Parathyroid adenoma (tissue), 2 donors: Measurements from ENCODE around the gene NEK9.
A peak's percentile ranks its signal among the peaks of the same experiment; 100 is the strongest.
"Not testable (repeated sequence)": the region's sequence is repeated elsewhere in the genome, so short reads cannot be mapped to it uniquely, and the experiment has no call there.

Experiments used
- H2AFZ ChIP-seq: fragments of 300-600 bp; sonication (generic); one replicate; pipeline ENCODE4 v1.7.0; 2017; ENCODE audit warnings: antibody characterized with exemption, mild to moderate bottlenecking
- H3K27ac ChIP-seq: fragments of 300-600 bp; sonication (generic); one replicate; pipeline ENCODE4 v1.7.0; 2017
- H3K27me3 ChIP-seq: fragments of 300-600 bp; sonication (generic); one replicate; pipeline ENCODE4 v1.7.0; 2017; ENCODE audit warnings: low read length; ENCODE audit not compliant: control insufficient read depth, insufficient read depth
- H3K36me3 ChIP-seq: fragments of 300-600 bp; sonication (generic); one replicate; pipeline ENCODE4 v1.7.0; 2017; ENCODE audit warnings: low read length; ENCODE audit not compliant: control insufficient read depth, insufficient read depth
- H3K4me1 ChIP-seq: fragments of 300-600 bp; sonication (generic); one replicate; pipeline ENCODE4 v1.7.0; 2017; ENCODE audit warnings: control low read depth
- H3K4me2 ChIP-seq: fragments of 300-600 bp; sonication (generic); one replicate; pipeline ENCODE4 v1.7.0; 2017; ENCODE audit warnings: low read length
- H3K4me3 ChIP-seq: fragments of 300-600 bp; sonication (generic); one replicate; pipeline ENCODE4 v1.7.0; 2017; ENCODE audit warnings: low read depth, low read length
- H3K79me2 ChIP-seq: fragments of 300-600 bp; sonication (generic); one replicate; pipeline ENCODE4 v1.7.0; 2017; ENCODE audit warnings: control low read depth
- H3K9ac ChIP-seq: fragments of 300-600 bp; sonication (generic); one replicate; pipeline ENCODE4 v1.7.0; 2017; ENCODE audit warnings: mild to moderate bottlenecking
- H3K9me3 ChIP-seq: fragments of 300-600 bp; sonication (generic); one replicate; pipeline ENCODE4 v1.7.0; 2017; ENCODE audit warnings: low read length; ENCODE audit not compliant: control insufficient read depth
- CTCF ChIP-seq: fragments of 300-600 bp; sonication (generic); IDR thresholded peaks from one replicate; pipeline ENCODE4 v1.7.0; 2017; ENCODE audit warnings: antibody characterized with exemption, mild to moderate bottlenecking
- donor health status: primary hyperparathyroidism.

NEK9 gene

DNA sequence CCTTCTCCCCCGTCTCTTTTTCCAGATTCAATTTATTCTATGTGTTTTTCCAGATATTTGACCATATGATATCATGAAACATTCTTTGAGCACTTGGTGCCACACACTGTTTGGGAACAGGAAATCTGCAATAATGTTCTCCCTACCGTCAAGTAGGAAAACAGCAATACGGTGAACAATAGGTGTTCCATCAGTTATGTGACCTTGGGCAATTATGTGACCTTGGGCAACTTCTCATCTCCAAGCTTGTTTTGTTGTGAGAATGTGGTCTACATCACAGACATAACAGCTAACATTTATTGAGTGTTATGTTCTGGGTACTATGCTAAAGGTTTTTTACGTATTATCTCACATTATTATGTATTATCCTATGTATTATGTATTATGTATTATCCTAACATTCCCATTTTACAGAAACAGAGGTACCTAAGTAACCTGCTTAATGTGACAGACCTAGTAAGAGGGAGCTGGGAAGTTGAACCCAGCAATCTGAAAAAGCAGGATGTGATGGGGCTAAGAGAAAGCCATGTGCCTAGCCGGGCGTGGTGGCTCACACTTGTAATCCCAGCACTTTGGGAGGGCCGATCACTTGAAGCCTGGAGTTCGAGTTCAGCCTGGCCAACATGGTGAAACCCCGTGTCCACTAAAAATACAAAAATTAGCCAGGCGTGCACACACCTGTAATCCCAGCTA, 1.2 kb upstream of the NEK9 start:
- H3K4me2 ChIP-seq, result peak overlapping the region; percentile 75
- H2AFZ ChIP-seq, result no peak overlapping the region
- H3K79me2 ChIP-seq, result peaks cover 6% of the 10 kb centered on the region
- H3K4me1 ChIP-seq, result peaks cover 12% of the 10 kb centered on the region
- H3K4me3 ChIP-seq, result peak overlapping the region; percentile 85
- no peak for TF ChIP-seq CTCF
- peak overlapping the region; percentile 94 for H3K9ac ChIP-seq
- peaks cover 2% of the 10 kb centered on the region for H3K36me3 ChIP-seq
- H3K27ac ChIP-seq, result peak overlapping the region; percentile 92
- no peaks in the 10 kb centered on the region for H3K9me3 ChIP-seq
- H3K27me3 ChIP-seq, result no peaks in the 10 kb centered on the region

DNA sequence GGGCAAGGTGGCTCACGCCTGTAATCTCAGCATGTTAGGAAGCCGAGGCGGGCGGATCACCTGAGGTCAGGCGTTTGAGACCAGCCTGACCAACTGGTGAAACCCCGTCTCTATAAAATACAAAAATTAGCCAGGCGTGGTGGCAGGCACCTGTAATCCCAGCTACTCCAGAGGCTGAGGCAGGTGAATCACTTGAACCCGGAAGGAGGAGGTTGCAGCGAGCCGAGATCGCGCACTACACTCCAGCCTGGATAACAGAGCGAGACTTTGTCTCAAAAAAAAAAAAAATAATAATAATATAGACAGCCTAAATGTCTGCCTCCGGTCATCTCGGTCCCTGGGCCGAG, 599 bp upstream of the NEK9 start:
- Histone ChIP-seq H3K4me2 (peak overlapping the region; percentile 75), H2AFZ (peak overlapping the region; percentile 92), H3K4me3 (peak overlapping the region; percentile 85), H3K9ac (peak overlapping the region; percentile 94), H3K4me1 (peaks cover 12% of the 10 kb centered on the region), H3K27ac (peak overlapping the region; percentile 92)
- not testable (repeated sequence) for H3K9me3 ChIP-seq, H3K79me2 ChIP-seq, H3K27me3 ChIP-seq, H3K36me3 ChIP-seq

DNA sequence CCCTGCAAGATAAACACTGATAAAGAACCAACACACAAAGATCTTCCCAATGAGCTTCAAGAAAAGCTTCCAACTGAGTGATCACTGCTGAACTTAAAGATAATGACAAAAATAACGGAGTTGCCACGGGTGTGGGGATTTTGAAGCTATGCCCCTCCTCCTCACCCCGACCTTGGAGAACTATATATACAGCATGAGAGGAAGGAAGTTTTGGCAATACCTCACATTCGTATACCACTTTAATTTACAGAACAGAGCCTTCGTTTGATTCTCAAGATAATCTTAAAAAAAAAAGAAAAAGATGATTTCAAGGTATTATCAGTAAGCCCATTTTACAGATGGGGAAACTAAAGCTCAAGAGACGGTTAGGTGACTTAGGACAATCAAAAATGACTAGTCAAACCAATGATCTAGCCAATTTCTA, 715 bp downstream of the NEK9 start:
- Histone ChIP-seq H3K4me1 (peaks cover 12% of the 10 kb centered on the region), H3K27ac (peak overlapping the region; percentile 92), H3K36me3 (no peaks in the 10 kb centered on the region), H3K4me3 (peak overlapping the region; percentile 85), H3K9ac (peak overlapping the region; percentile 94), H3K9me3 (no peaks in the 10 kb centered on the region), H2AFZ (peak overlapping the region; percentile 92), H3K27me3 (no peaks in the 10 kb centered on the region), H3K79me2 (peaks cover 9% of the 10 kb centered on the region), H3K4me2 (peak overlapping the region; percentile 75)
- no peak for TF ChIP-seq CTCF

DNA sequence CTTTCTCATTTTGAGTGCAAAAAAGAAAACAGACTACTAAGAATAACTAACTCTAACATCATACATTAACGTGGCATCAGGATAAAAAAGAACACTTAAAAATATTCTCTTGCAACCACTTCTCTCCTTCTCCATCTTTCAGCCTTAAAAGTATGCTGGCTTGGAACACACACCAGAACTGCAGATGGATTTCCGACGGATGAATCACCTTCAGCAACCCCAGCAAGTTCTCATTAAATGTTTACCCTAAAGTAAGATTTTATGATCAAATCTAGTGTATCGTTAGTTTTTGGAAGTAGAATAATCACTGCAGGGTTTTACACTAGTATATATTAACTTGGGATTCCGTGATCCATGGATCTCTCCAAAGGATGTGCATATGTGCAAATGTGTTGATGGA, 1.2 kb downstream of the NEK9 start:
- Histone ChIP-seq H3K4me1 (peaks cover 12% of the 10 kb centered on the region), H3K9me3 (no peaks in the 10 kb centered on the region), H3K79me2 (peaks cover 10% of the 10 kb centered on the region), H3K4me2 (peak overlapping the region; percentile 75), H3K4me3 (no peak overlapping the region), H2AFZ (no peak overlapping the region), H3K36me3 (no peaks in the 10 kb centered on the region), H3K27ac (no peak overlapping the region), H3K9ac (no peak overlapping the region), H3K27me3 (no peaks in the 10 kb centered on the region)
- TF ChIP-seq CTCF, result no peak

DNA sequence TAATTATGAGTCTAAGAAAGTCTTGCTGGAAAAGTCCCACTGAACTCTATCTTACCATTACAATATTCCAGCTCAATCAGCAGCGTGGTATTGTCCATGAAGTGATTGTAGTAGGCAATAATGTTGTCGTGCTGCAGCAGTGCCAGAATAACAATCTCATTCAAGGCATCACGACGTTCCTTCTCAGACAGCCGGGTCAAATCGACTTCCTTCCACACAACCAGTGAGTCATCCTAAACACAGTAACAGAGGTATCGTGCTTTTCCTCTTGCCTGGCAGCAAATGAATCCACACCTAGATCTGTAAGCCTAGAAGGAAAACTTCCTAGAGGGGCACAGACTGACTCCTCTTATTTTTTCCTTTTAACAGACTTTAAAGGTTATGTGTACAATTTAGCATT, 2.9 kb downstream of the NEK9 start:
- H3K9ac ChIP-seq, result no peak overlapping the region
- peaks cover 10% of the 10 kb centered on the region for H3K79me2 ChIP-seq
- no peaks in the 10 kb centered on the region for H3K36me3 ChIP-seq
- no peak for TF ChIP-seq CTCF
- no peaks in the 10 kb centered on the region for H3K9me3 ChIP-seq
- H3K27ac ChIP-seq, result no peak overlapping the region
- no peak overlapping the region for H3K4me3 ChIP-seq
- peaks cover 12% of the 10 kb centered on the region for H3K4me1 ChIP-seq
- no peak overlapping the region for H3K4me2 ChIP-seq
- H2AFZ ChIP-seq, result no peak overlapping the region
- H3K27me3 ChIP-seq, result no peaks in the 10 kb centered on the region
